MM.1S (cell line): ENCODE data around the gene PLD4.

ENCODE experiments used
- CTCF ChIP-seq: fragments of 300-600 bp; sonication (generic); IDR thresholded peaks from 2 replicates; pipeline ENCODE4 v1.5.1; 2016; ENCODE audit warnings: antibody characterized with exemption, low read length, mixed read lengths
- EZH2 ChIP-seq: fragments of 300-600 bp; sonication (generic); optimal IDR thresholded peaks from 2 replicates; pipeline ENCODE3; 2017; ENCODE audit warnings: low read depth, mild to moderate bottlenecking, antibody characterized with exemption, low read length, mixed read lengths

GRCh38 chr14:104979758-104980610 lies 55.3 kb downstream of the PLD4 start:
- TF ChIP-seq EZH2 (no peak), CTCF (no peak)
